ENCODE results near the gene KIF1B.

The KIF1B gene

GRCh38 chr1:10188133-10188650, 22.2 kb upstream of the KIF1B start:
- Histone ChIP-seq H3K79me1 (ENCODE audit: low read depth, low read length) (no peaks in the 10 kb centered on the region), H2BK15ac (ENCODE audit: low read length) (no peak overlapping the region), H2BK5ac (ENCODE audit: low read length) (no peak overlapping the region), H3K18ac (ENCODE audit: low read length) (no peak overlapping the region), H3K27me3 (ENCODE audit: control insufficient read depth in 3 of 3, insufficient read depth in 3 of 3, low read depth in 1 of 3, low read length in 3 of 3) (no peaks in the 10 kb centered on the region), H2BK12ac (ENCODE audit: low read length) (no peak overlapping the region), H3K9me3 (replicated peaks in 1 of 2; ENCODE audit: control insufficient read depth in 2 of 2, insufficient read depth in 1 of 2, low read depth in 1 of 2, low read length in 2 of 2) (peaks cover 2 to 5% of the 10 kb centered on the region in 2 donors), H3K4me1 (ENCODE audit: control insufficient read depth in 2 of 2, insufficient read depth in 1 of 2, low read depth in 1 of 2, low read length in 2 of 2) (peaks cover 0 to 5% of the 10 kb centered on the region in 2 donors), H4K91ac (ENCODE audit: low read depth, low read length, poor library complexity) (no peak overlapping the region), H2AK5ac (ENCODE audit: low read depth, low read length) (no peak overlapping the region), H3K36me3 (replicated peaks in 1 of 2; ENCODE audit: control insufficient read depth in 2 of 2, insufficient read depth in 2 of 2, low read length in 2 of 2) (no peaks in the 10 kb centered on the region), H3K4me2 (ENCODE audit: insufficient read depth, low read length, poor library complexity, severe bottlenecking) (no peak overlapping the region), H2BK120ac (ENCODE audit: low read depth, low read length) (no peak overlapping the region), H3K14ac (ENCODE audit: low read length) (no peak overlapping the region), H2AFZ (ENCODE audit: low read length) (no peak overlapping the region), H4K8ac (ENCODE audit: low read depth, low read length) (no peak overlapping the region), H3K23ac (ENCODE audit: low read depth, low read length, poor library complexity) (no peak overlapping the region), H3K4me3 (ENCODE audit: low read length in 2 of 2) (no peak overlapping the region), H3K9ac (ENCODE audit: low read depth, low read length, poor library complexity) (no peak overlapping the region), H3K27ac (replicated peaks; ENCODE audit: low read length) (no peak overlapping the region), H3K4ac (ENCODE audit: low read length) (no peak overlapping the region)
- WGBS, 2 donors (ENCODE audit: extremely low coverage in 2 of 2, insufficient read length in 2 of 2, insufficient replicate concordance in 1 of 2): no CpG with 5 or more reads among the region's 2 CpGs
- no peak for DNase-seq (ENCODE audit: low spot score)

GRCh38 chr1:10189659-10190058, 20.7 kb upstream of the KIF1B start:
- peak overlapping the region in 1 of 2 donors; percentile 46 for H3K4me3 ChIP-seq (ENCODE audit: low read length in 2 of 2)
- DNase-seq (ENCODE audit: low spot score): no peak

GRCh38 chr1:10192263-10192662, 18.1 kb upstream of the KIF1B start:
- Histone ChIP-seq H2AFZ (ENCODE audit: low read length) (peak overlapping the region; percentile 27), H2BK5ac (ENCODE audit: low read length) (no peak overlapping the region), H3K27ac (replicated peaks; ENCODE audit: low read length) (no peak overlapping the region), H4K8ac (ENCODE audit: low read depth, low read length) (no peak overlapping the region), H2BK12ac (ENCODE audit: low read length) (peak overlapping the region; percentile 97), H3K9me3 (replicated peaks in 1 of 2; ENCODE audit: control insufficient read depth in 2 of 2, insufficient read depth in 1 of 2, low read depth in 1 of 2, low read length in 2 of 2) (peaks cover 0 to 3% of the 10 kb centered on the region in 2 donors), H3K9ac (ENCODE audit: low read depth, low read length, poor library complexity) (no peak overlapping the region), H3K4me1 (ENCODE audit: control insufficient read depth in 2 of 2, insufficient read depth in 1 of 2, low read depth in 1 of 2, low read length in 2 of 2) (peaks cover 1 to 5% of the 10 kb centered on the region in 2 donors), H4K91ac (ENCODE audit: low read depth, low read length, poor library complexity) (no peak overlapping the region), H3K14ac (ENCODE audit: low read length) (no peak overlapping the region), H3K4me2 (ENCODE audit: insufficient read depth, low read length, poor library complexity, severe bottlenecking) (no peak overlapping the region), H2BK15ac (ENCODE audit: low read length) (peak overlapping the region; percentile 43), H3K23ac (ENCODE audit: low read depth, low read length, poor library complexity) (no peak overlapping the region), H3K79me1 (ENCODE audit: low read depth, low read length) (no peaks in the 10 kb centered on the region), H3K4ac (ENCODE audit: low read length) (no peak overlapping the region), H3K4me3 (ENCODE audit: low read length in 2 of 2) (no peak overlapping the region), H2BK120ac (ENCODE audit: low read depth, low read length) (no peak overlapping the region), H3K36me3 (replicated peaks in 1 of 2; ENCODE audit: control insufficient read depth in 2 of 2, insufficient read depth in 2 of 2, low read length in 2 of 2) (no peaks in the 10 kb centered on the region), H3K18ac (ENCODE audit: low read length) (peak overlapping the region; percentile 80), H3K27me3 (ENCODE audit: control insufficient read depth in 3 of 3, insufficient read depth in 3 of 3, low read depth in 1 of 3, low read length in 3 of 3) (no peaks in the 10 kb centered on the region), H2AK5ac (ENCODE audit: low read depth, low read length) (no peak overlapping the region)
- no peak for DNase-seq (ENCODE audit: low spot score)
- WGBS, 2 donors (ENCODE audit: extremely low coverage in 2 of 2, insufficient read length in 2 of 2, insufficient replicate concordance in 1 of 2): no CpG with 5 or more reads among the region's 5 CpGs

More at GRCh38 chr1:10189659-10190058, 20.7 kb upstream of the KIF1B start:
- no peak overlapping the region for H2BK120ac ChIP-seq (ENCODE audit: low read depth, low read length)
- no peak overlapping the region for H3K23ac ChIP-seq (ENCODE audit: low read depth, low read length, poor library complexity)
- H3K9ac ChIP-seq (ENCODE audit: low read depth, low read length, poor library complexity): no peak overlapping the region
- H3K79me1 ChIP-seq (ENCODE audit: low read depth, low read length): no peaks in the 10 kb centered on the region
- no peak overlapping the region for H3K27ac ChIP-seq (replicated peaks; ENCODE audit: low read length)
- H2BK5ac ChIP-seq (ENCODE audit: low read length): no peak overlapping the region
- peaks cover 1 to 5% of the 10 kb centered on the region in 2 donors for H3K4me1 ChIP-seq (ENCODE audit: control insufficient read depth in 2 of 2, insufficient read depth in 1 of 2, low read depth in 1 of 2, low read length in 2 of 2)
- H3K14ac ChIP-seq (ENCODE audit: low read length): no peak overlapping the region
- H2AFZ ChIP-seq (ENCODE audit: low read length): no peak overlapping the region
- H4K91ac ChIP-seq (ENCODE audit: low read depth, low read length, poor library complexity): no peak overlapping the region
- no peak overlapping the region for H4K8ac ChIP-seq (ENCODE audit: low read depth, low read length)
- WGBS, 2 donors (ENCODE audit: extremely low coverage in 2 of 2, insufficient read length in 2 of 2, insufficient replicate concordance in 1 of 2): no CpG with 5 or more reads among the region's 4 CpGs
- no peak overlapping the region for H2AK5ac ChIP-seq (ENCODE audit: low read depth, low read length)
- no peaks in the 10 kb centered on the region for H3K36me3 ChIP-seq (replicated peaks in 1 of 2; ENCODE audit: control insufficient read depth in 2 of 2, insufficient read depth in 2 of 2, low read length in 2 of 2)
- H3K18ac ChIP-seq (ENCODE audit: low read length): no peak overlapping the region
- H3K27me3 ChIP-seq (ENCODE audit: control insufficient read depth in 3 of 3, insufficient read depth in 3 of 3, low read depth in 1 of 3, low read length in 3 of 3): no peaks in the 10 kb centered on the region
- H3K4me2 ChIP-seq (ENCODE audit: insufficient read depth, low read length, poor library complexity, severe bottlenecking): no peak overlapping the region
- H3K9me3 ChIP-seq (replicated peaks in 1 of 2; ENCODE audit: control insufficient read depth in 2 of 2, insufficient read depth in 1 of 2, low read depth in 1 of 2, low read length in 2 of 2): peaks cover 2 to 5% of the 10 kb centered on the region in 2 donors
- H3K4ac ChIP-seq (ENCODE audit: low read length): no peak overlapping the region
- no peak overlapping the region for H2BK15ac ChIP-seq (ENCODE audit: low read length)
- no peak overlapping the region for H2BK12ac ChIP-seq (ENCODE audit: low read length)

GRCh38 chr1:10193288-10193687, 17.1 kb upstream of the KIF1B start:
- no peak overlapping the region for H3K18ac ChIP-seq (ENCODE audit: low read length)
- no peak for DNase-seq (ENCODE audit: low spot score)
- H3K4ac ChIP-seq (ENCODE audit: low read length): no peak overlapping the region
- no peak overlapping the region for H2AK5ac ChIP-seq (ENCODE audit: low read depth, low read length)
- no peaks in the 10 kb centered on the region for H3K36me3 ChIP-seq (replicated peaks in 1 of 2; ENCODE audit: control insufficient read depth in 2 of 2, insufficient read depth in 2 of 2, low read length in 2 of 2)
- no peaks in the 10 kb centered on the region for H3K79me1 ChIP-seq (ENCODE audit: low read depth, low read length)
- peaks cover 0 to 1% of the 10 kb centered on the region in 2 donors for H3K9me3 ChIP-seq (replicated peaks in 1 of 2; ENCODE audit: control insufficient read depth in 2 of 2, insufficient read depth in 1 of 2, low read depth in 1 of 2, low read length in 2 of 2)
- no peak overlapping the region for H2BK15ac ChIP-seq (ENCODE audit: low read length)
- no peak overlapping the region for H2AFZ ChIP-seq (ENCODE audit: low read length)
- no peak overlapping the region for H4K91ac ChIP-seq (ENCODE audit: low read depth, low read length, poor library complexity)
- no peak overlapping the region for H3K27ac ChIP-seq (replicated peaks; ENCODE audit: low read length)
- H3K23ac ChIP-seq (ENCODE audit: low read depth, low read length, poor library complexity): no peak overlapping the region
- no peak overlapping the region for H2BK12ac ChIP-seq (ENCODE audit: low read length)
- H3K4me1 ChIP-seq (ENCODE audit: control insufficient read depth in 2 of 2, insufficient read depth in 1 of 2, low read depth in 1 of 2, low read length in 2 of 2): peaks cover 1 to 5% of the 10 kb centered on the region in 2 donors
- no CpG with 5 or more reads among the region's 6 CpGs for WGBS, 2 donors (ENCODE audit: extremely low coverage in 2 of 2, insufficient read length in 2 of 2, insufficient replicate concordance in 1 of 2)
- no peak overlapping the region for H3K9ac ChIP-seq (ENCODE audit: low read depth, low read length, poor library complexity)
- H3K4me3 ChIP-seq (ENCODE audit: low read length in 2 of 2): no peak overlapping the region
- H3K27me3 ChIP-seq (ENCODE audit: control insufficient read depth in 3 of 3, insufficient read depth in 3 of 3, low read depth in 1 of 3, low read length in 3 of 3): no peaks in the 10 kb centered on the region
- H4K8ac ChIP-seq (ENCODE audit: low read depth, low read length): no peak overlapping the region
- H3K4me2 ChIP-seq (ENCODE audit: insufficient read depth, low read length, poor library complexity, severe bottlenecking): no peak overlapping the region
- H2BK5ac ChIP-seq (ENCODE audit: low read length): no peak overlapping the region
- H2BK120ac ChIP-seq (ENCODE audit: low read depth, low read length): no peak overlapping the region
- no peak overlapping the region for H3K14ac ChIP-seq (ENCODE audit: low read length)

All from neuronal stem cell (in vitro differentiated cells).